ENCODE results near the gene ONECUT3.
"Not testable (repeated sequence)": the region's sequence is repeated elsewhere in the genome, so short reads cannot be mapped to it uniquely, and the experiment has no call there.

The ONECUT3 gene

GRCh38 chr19:1752757-1753728 is at the start of gene ONECUT3:
Gene ONECUT3, plus strand, starts transcription at chr19:1753506. Its CDS starts 157 bp downstream, at chr19:1753663.
- no peak for DNase-seq

GRCh38 chr19:1704339-1704738 is 49.0 kb upstream of the ONECUT3 start:
- no peak for DNase-seq

- DNase-seq = no peak
Measured at GRCh38 chr19:1705367-1705766, 47.9 kb upstream of the ONECUT3 start.

GRCh38 chr19:1706646-1707045 is 46.7 kb upstream of the ONECUT3 start:
- DNase-seq = not testable (repeated sequence)

GRCh38 chr19:1707240-1707639 is 46.1 kb upstream of the ONECUT3 start:
- no peak for DNase-seq

GRCh38 chr19:1713170-1713569 is 40.1 kb upstream of the ONECUT3 start:
- no peak for DNase-seq

GRCh38 chr19:1715540-1715939 is 37.8 kb upstream of the ONECUT3 start:
- DNase-seq = no peak

- DNase-seq = no peak
Measured at GRCh38 chr19:1717200-1717969, 35.9 kb upstream of the ONECUT3 start.

GRCh38 chr19:1717970-1718264 is 35.4 kb upstream of the ONECUT3 start:
- DNase-seq = no peak

- no peak for DNase-seq
Measured at GRCh38 chr19:1718420-1719291, 34.6 kb upstream of the ONECUT3 start.

GRCh38 chr19:1719519-1719918 is 33.8 kb upstream of the ONECUT3 start:
- DNase-seq = no peak

GRCh38 chr19:1720237-1720636 is 33.1 kb upstream of the ONECUT3 start:
- DNase-seq = no peak

GRCh38 chr19:1725100-1726064 is 27.9 kb upstream of the ONECUT3 start:
- peak; percentile 56 for DNase-seq

- no peak for DNase-seq
Measured at GRCh38 chr19:1728816-1729567, 24.3 kb upstream of the ONECUT3 start.

- DNase-seq = no peak
Measured at GRCh38 chr19:1729568-1729925, 23.8 kb upstream of the ONECUT3 start.

- DNase-seq = no peak
Measured at GRCh38 chr19:1730157-1730556, 23.1 kb upstream of the ONECUT3 start.

- no peak for DNase-seq
Measured at GRCh38 chr19:1734321-1734966, 18.9 kb upstream of the ONECUT3 start.

GRCh38 chr19:1736280-1736679 is 17.0 kb upstream of the ONECUT3 start:
- no peak for DNase-seq

- DNase-seq = no peak
Measured at GRCh38 chr19:1736927-1737326, 16.4 kb upstream of the ONECUT3 start.

GRCh38 chr19:1739960-1740629 is 13.2 kb upstream of the ONECUT3 start:
- DNase-seq = no peak

Data from activated CD4-positive, alpha-beta T cell treated with anti-CD3 and anti-CD28 coated beads for 48 hours (primary cell).